H1 (cell line): ENCODE data around the gene RNF133. TPM values are rescaled to one million over a fixed set of nuclear protein-coding genes. Genes with fewer than 3 reads are reported as not detected.

Experiments
- CHD1 ChIP-seq: IDR thresholded peaks from 2 replicates; pipeline ENCODE4 v1.6.1; 2012; ENCODE audit warnings: low read depth, low read length, improper control_type of control experiment
- KDM4A ChIP-seq: IDR thresholded peaks from one replicate; pipeline ENCODE4 v1.7.1; 2012; ENCODE audit warnings: low read depth, mild to moderate bottlenecking, moderate library complexity, low read length, inconsistent platforms; ENCODE audit not compliant: severe bottlenecking
- MAFK ChIP-seq: IDR thresholded peaks from 2 replicates; pipeline ENCODE4 v1.6.1; 2012; ENCODE audit warnings: low read depth, mild to moderate bottlenecking, improper control_type of control experiment, low read length
- polyA plus RNA-seq, 7 experiments: library from polyadenylated mRNA; depleted of rRNA in 3 of 7; stranded (reverse) in 5 of 7; unstranded in 2 of 7; fragments of >200 nt in 5 of 7; fragments of 200-250 nt in 2 of 7; gene quantifications; 1 replicate in 5 of 7; 2 replicates in 1 of 7; 4 replicates in 1 of 7; pipeline versions ENCODE4 v1.2.1 to v1.2.3, GENCODE V29; 2011 to 2013; ENCODE audit warnings: missing spikeins in 2 of 7, mixed read lengths in 2 of 7
- total RNA-seq: library from RNA; stranded (reverse); fragmentation: NEBNext Ultra II Directional; extraction: Animal tissue kit (Norgen Biotek cat#: 25700); gene quantifications from 2 replicates; pipeline ENCODE4 v1.2.1, GENCODE V29; 2021

Gene RNF133
- total and polyA plus RNA-seq, 2 of the 8 experiments (the other 6 are each of a cell fraction or from before 2014, with no cell fraction given) = 0.09 to 0.39 TPM

- TF ChIP-seq MAFK (no peak), KDM4A (no peak), CHD1 (no peak)
Observed at GRCh38 chr7:122658856-122659255, 40.1 kb downstream of the RNF133 start (continued).
